ENCODE results near the gene RNF11.
"Not testable (repeated sequence)": the region's sequence is repeated elsewhere in the genome, so short reads cannot be mapped to it uniquely, and the experiment has no call there.

DNA sequence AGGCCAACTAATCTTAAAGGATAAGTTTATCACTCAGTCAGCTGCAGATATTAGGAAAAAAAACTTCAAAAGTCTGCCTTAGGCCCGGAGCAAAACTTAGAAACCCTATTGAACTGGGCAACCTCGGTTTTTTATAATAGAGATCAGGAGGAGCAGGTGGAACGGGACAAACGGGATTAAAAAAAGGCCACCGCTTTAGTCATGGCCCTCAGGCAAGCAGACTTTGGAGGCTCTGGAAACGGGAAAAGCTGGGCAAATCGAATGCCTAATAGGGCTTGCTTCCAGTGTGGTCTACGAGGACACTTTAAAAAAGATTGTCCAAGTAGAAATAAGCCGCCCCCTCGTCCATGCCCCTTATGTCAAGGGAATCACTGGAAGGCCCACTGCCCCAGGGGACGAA, 7.6 kb upstream of the RNF11 start:
- TF ChIP-seq YY1 (IDR thresholded peaks at IDR 0.05; ENCODE audit: insufficient read depth, insufficient read length); SUZ12 (IDR thresholded peaks at IDR 0.05; ENCODE audit: extremely low read depth, insufficient read depth, insufficient read length); ZNF274 (IDR thresholded peaks at IDR 0.05; ENCODE audit: low read depth, low read length): not testable (repeated sequence)
